Measurements from ENCODE around the gene SORL1. TPM values are rescaled to one million over a fixed set of nuclear protein-coding genes. Genes with fewer than 3 reads are reported as not detected.

SORL1 gene
- total RNA-seq, 1 donor from 2014 or later = 11.3 TPM

DNA sequence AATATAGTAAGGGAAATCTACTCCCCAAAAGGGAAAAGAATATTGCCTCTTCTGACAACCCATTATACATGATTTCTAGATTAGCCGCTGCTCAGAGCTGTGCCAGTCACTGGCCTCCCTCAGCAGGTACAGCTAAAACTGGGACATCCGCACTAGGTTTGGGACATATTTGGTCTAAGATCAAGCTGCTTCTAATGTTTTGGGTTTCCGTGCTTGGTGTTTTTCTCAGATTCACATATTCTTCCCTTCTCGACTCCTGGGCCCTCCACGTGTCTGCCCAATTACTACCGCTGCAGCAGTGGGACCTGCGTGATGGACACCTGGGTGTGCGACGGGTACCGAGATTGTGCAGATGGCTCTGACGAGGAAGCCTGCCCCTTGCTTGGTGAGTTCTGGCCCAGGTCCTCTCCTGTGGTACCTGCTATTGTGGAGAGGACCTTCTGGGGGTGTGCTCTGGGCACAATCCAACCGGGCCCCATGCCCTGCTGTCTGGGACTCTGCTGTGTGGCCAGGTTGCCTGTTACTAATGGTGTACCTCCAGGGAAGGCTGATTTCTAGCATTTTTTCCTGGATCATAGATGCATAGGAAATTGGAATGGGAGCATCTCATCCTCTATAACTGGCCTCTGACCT, 138.8 kb downstream of the SORL1 start:
- no peak for DNase-seq (ENCODE audit: low read depth)

GRCh38 chr11:121591405-121592033, 139.4 kb downstream of the SORL1 start:
- Histone ChIP-seq H3K4me3 (ENCODE audit: low read depth, low read length) (no peak overlapping the region), H3K27me3 (ENCODE audit: control insufficient read depth, insufficient read depth, low read length) (no peaks in the 10 kb centered on the region), H3K36me3 (ENCODE audit: control insufficient read depth, insufficient read depth, low read length) (no peaks in the 10 kb centered on the region)
- peak; percentile 79 for TF ChIP-seq CTCF (IDR thresholded peaks at IDR 0.05; ENCODE audit: insufficient read depth, low read length, severe bottlenecking)
- FAIRE-seq (no peak), DNase-seq (ENCODE audit: low read depth) (peak; percentile 68)

More for the DNA sequence above, 138.8 kb downstream of the SORL1 start:
- Histone ChIP-seq H3K27me3 (ENCODE audit: control insufficient read depth, insufficient read depth, low read length) (no peaks in the 10 kb centered on the region), H3K36me3 (ENCODE audit: control insufficient read depth, insufficient read depth, low read length) (no peaks in the 10 kb centered on the region), H3K4me3 (ENCODE audit: low read depth, low read length) (no peak overlapping the region)
- FAIRE-seq = no peak
- no peak for TF ChIP-seq CTCF (IDR thresholded peaks at IDR 0.05; ENCODE audit: insufficient read depth, low read length, severe bottlenecking)

DNA sequence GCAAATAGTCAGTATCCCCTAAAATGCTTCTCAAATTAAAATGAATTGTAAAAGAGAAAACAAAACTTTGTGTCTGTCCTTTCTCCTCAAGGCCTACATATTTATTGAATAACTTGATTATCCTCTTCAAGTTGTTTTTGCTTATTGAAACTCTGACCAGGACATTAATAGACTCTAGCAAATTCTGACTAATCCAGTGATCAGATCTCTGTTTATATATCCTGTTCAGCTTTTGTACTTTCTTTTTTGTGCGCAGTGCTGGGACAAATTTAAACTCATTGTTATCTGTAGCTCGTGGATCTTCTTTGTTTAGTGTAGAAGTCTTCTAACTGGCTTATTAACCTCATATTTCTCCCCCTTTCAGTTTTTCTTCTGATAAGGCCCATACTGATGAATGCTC, 140.6 kb downstream of the SORL1 start:
- Histone ChIP-seq H3K27me3 (ENCODE audit: control insufficient read depth, insufficient read depth, low read length) (no peaks in the 10 kb centered on the region), H3K4me3 (ENCODE audit: low read depth, low read length) (no peak overlapping the region), H3K36me3 (ENCODE audit: control insufficient read depth, insufficient read depth, low read length) (no peaks in the 10 kb centered on the region)
- no peak for DNase-seq (ENCODE audit: low read depth)
- TF ChIP-seq CTCF (IDR thresholded peaks at IDR 0.05; ENCODE audit: insufficient read depth, low read length, severe bottlenecking) = no peak
- no peak for FAIRE-seq

GRCh38 chr11:121595717-121596161, 143.6 kb downstream of the SORL1 start:
- peak; percentile 60 for FAIRE-seq
- no peak for TF ChIP-seq CTCF (IDR thresholded peaks at IDR 0.05; ENCODE audit: insufficient read depth, low read length, severe bottlenecking)
- no peak overlapping the region for H3K4me3 ChIP-seq (ENCODE audit: low read depth, low read length)
- no peaks in the 10 kb centered on the region for H3K36me3 ChIP-seq (ENCODE audit: control insufficient read depth, insufficient read depth, low read length)
- no peaks in the 10 kb centered on the region for H3K27me3 ChIP-seq (ENCODE audit: control insufficient read depth, insufficient read depth, low read length)
- peak; percentile 99 for DNase-seq (ENCODE audit: low read depth)

- no peak overlapping the region for H3K4me3 ChIP-seq (ENCODE audit: low read depth, low read length)
- H3K36me3 ChIP-seq (ENCODE audit: control insufficient read depth, insufficient read depth, low read length) = no peaks in the 10 kb centered on the region
- FAIRE-seq (no peak), DNase-seq (ENCODE audit: low read depth) (peak; percentile 52)
- H3K27me3 ChIP-seq (ENCODE audit: control insufficient read depth, insufficient read depth, low read length) = no peaks in the 10 kb centered on the region
- TF ChIP-seq CTCF (IDR thresholded peaks at IDR 0.05; ENCODE audit: insufficient read depth, low read length, severe bottlenecking) = no peak
Measured at GRCh38 chr11:121596195-121597155, 144.4 kb downstream of the SORL1 start.
